ENCODE results near the gene ZBTB7C. TPM values are rescaled to one million over a fixed set of nuclear protein-coding genes. Genes with fewer than 3 reads are reported as not detected.

ZBTB7C gene
- total and polyA plus RNA-seq, 2 of the 8 experiments (the other 6 are each of a cell fraction or from before 2014, with no cell fraction given) = 0.15 to 0.45 TPM

DNA sequence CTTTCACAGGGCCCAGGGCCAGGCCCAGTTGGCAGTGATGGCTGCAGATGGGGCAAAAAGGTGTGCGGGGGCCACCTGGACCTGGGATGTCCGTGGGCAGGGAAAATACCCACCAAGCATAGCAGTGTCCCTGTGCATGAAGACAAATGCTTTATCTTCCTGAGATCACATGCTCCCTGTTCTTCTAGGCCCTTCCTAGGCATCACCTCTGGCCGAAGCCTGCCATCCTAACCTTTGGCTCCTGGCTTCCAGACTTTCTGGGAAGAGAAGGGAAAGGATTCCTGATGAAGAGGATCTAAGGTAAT is 373.7 kb downstream of the ZBTB7C start:
- ChIA-PET POLR2A (ENCODE audit: partially characterized antibody) (no interaction called here), CTCF (ENCODE audit: partially characterized antibody) (interaction anchor here (1.0 to 4.2 kb wide), 8 partner anchors 9 to 411 kb away, joined by 3 to 9 read pairs (median 4); no protein-coding TSS in a partner anchor)
- H4K91ac ChIP-seq (replicated peaks; ENCODE audit: insufficient read length, low read length) = no peak overlapping the region
- no peak overlapping the region for H2AFZ ChIP-seq (ENCODE audit: low read length)
- H3K27ac ChIP-seq (ENCODE audit: low read depth, low read length) = no peak overlapping the region
- no peaks in the 10 kb centered on the region for H4K20me1 ChIP-seq (replicated peaks in 1 of 2; ENCODE audit: control insufficient read depth in 1 of 2, insufficient read depth in 2 of 2, low read length in 2 of 2)
- H3K4me1 ChIP-seq (replicated peaks in 1 of 4; ENCODE audit: control insufficient read depth in 3 of 4, insufficient read depth in 4 of 4, low read length in 3 of 4) = peaks cover 0 to 2% (median 0%) of the 10 kb centered on the region in 4 experiments; a peak in 1 of 7 replicates
- no peaks in the 10 kb centered on the region for H3K23me2 ChIP-seq (ENCODE audit: low read depth, low read length)
- H2AK5ac ChIP-seq (ENCODE audit: low read depth, low read length) = no peak overlapping the region
- H3K9ac ChIP-seq (replicated peaks in 1 of 4; ENCODE audit: extremely low read depth in 1 of 4, low read depth in 3 of 4, low read length in 3 of 4) = no peak overlapping the region
- H3K4me2 ChIP-seq (ENCODE audit: insufficient read depth in 1 of 2, low read depth in 2 of 2, low read length in 2 of 2) = no peak overlapping the region
- H4K8ac ChIP-seq (ENCODE audit: extremely low read depth, insufficient read depth, low read length) = no peak overlapping the region
- no peak overlapping the region for H2BK120ac ChIP-seq (replicated peaks; ENCODE audit: low read depth, low read length)
- H3K27me3 ChIP-seq (replicated peaks in 1 of 4; ENCODE audit: control insufficient read depth in 3 of 4, extremely low read depth in 1 of 4, insufficient read depth in 3 of 4, low read length in 3 of 4) = no peaks in the 10 kb centered on the region; a peak in 1 of 7 replicates
- no peak overlapping the region for H2BK5ac ChIP-seq (ENCODE audit: low read depth, low read length)
- H3K36me3 ChIP-seq (ENCODE audit: control insufficient read depth in 2 of 4, insufficient read depth in 4 of 4, low read length in 3 of 4) = no peaks in the 10 kb centered on the region
- 80% methylated on average over 3 of the region's 3 CpGs; no CpG with 5 or more reads in 1 of the 2 experiments for WGBS, 2 experiments (ENCODE audit: extremely low coverage in 1 of 2, insufficient coverage in 1 of 2, insufficient read length in 1 of 2, insufficient replicate concordance in 2 of 2, low coverage in 1 of 2, low lambda C conversion rate in 2 of 2, missing lambda C conversion rate in 1 of 2)
- H3K79me1 ChIP-seq (ENCODE audit: low read depth, low read length) = no peaks in the 10 kb centered on the region
- H3K4ac ChIP-seq (replicated peaks; ENCODE audit: insufficient read length, low read depth, low read length) = no peak overlapping the region
- H3K79me2 ChIP-seq (ENCODE audit: control insufficient read depth in 1 of 2, insufficient read depth in 2 of 2, low read length in 2 of 2) = no peaks in the 10 kb centered on the region
- H3K23ac ChIP-seq (ENCODE audit: insufficient read length) = no peak overlapping the region
- H2BK12ac ChIP-seq (ENCODE audit: low read depth, low read length) = no peak overlapping the region
- 0 out of 2 replicates have a peak overlapping the region, but pooled peaks have one; percentile 9 for H2BK15ac ChIP-seq (ENCODE audit: low read length)
- TF ChIP-seq PHF8 (conservative IDR thresholded peaks at IDR 0.05; ENCODE audit: low read depth, low read length) (no peak), TBP (IDR thresholded peaks at IDR 0.05; ENCODE audit: low read depth, low read length) (no peak), CBX8 (IDR thresholded peaks at IDR 0.05; ENCODE audit: borderline replicate concordance, low read depth, low read length) (no peak), JUND (IDR thresholded peaks at IDR 0.05; ENCODE audit: low read length) (no peak), EGR1 (IDR thresholded peaks at IDR 0.05; ENCODE audit: borderline replicate concordance, low read depth, low read length) (no peak), GABPA (IDR thresholded peaks at IDR 0.05; ENCODE audit: borderline replicate concordance, insufficient read depth, low read length) (no peak), RAD21 (IDR thresholded peaks at IDR 0.05 in 1 of 2, conservative IDR thresholded peaks at IDR 0.05 in 1 of 2; ENCODE audit: low read depth in 2 of 2, low read length in 2 of 2) (no peak), CTBP2 (IDR thresholded peaks at IDR 0.05; ENCODE audit: borderline replicate concordance, insufficient read depth, insufficient read length, low read length) (no peak)
- no peak overlapping the region for H3K4me3 ChIP-seq (ENCODE audit: extremely low read depth in 1 of 4, insufficient read depth in 2 of 4, low read depth in 3 of 4, low read length in 4 of 4)
- no peak overlapping the region for H3K14ac ChIP-seq (ENCODE audit: insufficient read length)
- H3K9me3 ChIP-seq (ENCODE audit: insufficient read depth in 2 of 2, low read depth in 1 of 2, low read length in 1 of 2) = no peaks in the 10 kb centered on the region
- DNase-seq (ENCODE audit: low read depth in 1 of 2, low spot score in 2 of 2) (no peak), FAIRE-seq (no peak)
- no peak overlapping the region for H2BK20ac ChIP-seq (ENCODE audit: low read length)
- H3K56ac ChIP-seq (replicated peaks; ENCODE audit: insufficient read length, low read depth, low read length) = no peak overlapping the region
- H3K18ac ChIP-seq (ENCODE audit: extremely low read depth, low read length) = no peak overlapping the region
- H4K5ac ChIP-seq (ENCODE audit: insufficient read length, low read depth, low read length) = no peak overlapping the region
